Neuronal stem cell (in vitro differentiated cells): Measurements from ENCODE around the gene LPCAT1.

Source experiments
- DNase-seq: peaks from one replicate; pipeline ENCODE4 v3.0.0-alpha.2; 2013; ENCODE audit warnings: low spot score
- H2AFZ ChIP-seq: one replicate; pipeline ENCODE4 v1.6.1; 2013; ENCODE audit warnings: mild to moderate bottlenecking, low read length, inconsistent platforms
- H2AK5ac ChIP-seq: 2 replicates; pipeline ENCODE4 v1.6.1; 2013; ENCODE audit warnings: low read depth, mild to moderate bottlenecking, inconsistent platforms, low read length, moderate library complexity, mixed read lengths
- H2BK120ac ChIP-seq: 2 replicates; pipeline ENCODE4 v1.6.1; 2013; ENCODE audit warnings: low read depth, mild to moderate bottlenecking, inconsistent platforms, low read length, moderate library complexity, mixed read lengths
- H2BK12ac ChIP-seq: one replicate; pipeline ENCODE4 v1.6.1; 2013; ENCODE audit warnings: low read length, inconsistent platforms
- H2BK15ac ChIP-seq: 2 replicates; pipeline ENCODE4 v1.6.1; 2013; ENCODE audit warnings: mild to moderate bottlenecking, low read length, inconsistent platforms, mixed read lengths
- H2BK5ac ChIP-seq: one replicate; pipeline ENCODE4 v1.6.1; 2013; ENCODE audit warnings: inconsistent platforms, mild to moderate bottlenecking, low read length, moderate library complexity
- H3K14ac ChIP-seq: one replicate; pipeline ENCODE4 v1.6.1; 2013; ENCODE audit warnings: low read length, inconsistent platforms
- H3K18ac ChIP-seq: 2 replicates; pipeline ENCODE4 v1.6.1; 2013; ENCODE audit warnings: low read length, inconsistent platforms
- H3K23ac ChIP-seq: 2 replicates; pipeline ENCODE4 v1.6.1; 2013; ENCODE audit warnings: low read depth, mild to moderate bottlenecking, mixed read lengths, low read length, inconsistent platforms; ENCODE audit not compliant: poor library complexity
- H3K27ac ChIP-seq: replicated peaks from 3 replicates; pipeline ENCODE4 v1.5.1; 2013; ENCODE audit warnings: low read length, inconsistent platforms
- H3K27me3 ChIP-seq, 3 experiments: 2 replicates each; pipeline ENCODE4 v1.6.1; 2013; ENCODE audit warnings: low read length in 3 of 3, mild to moderate bottlenecking in 2 of 3, inconsistent platforms in 1 of 3, low read depth in 1 of 3, mixed read lengths in 1 of 3, moderate library complexity in 1 of 3; ENCODE audit not compliant: control insufficient read depth in 3 of 3, insufficient read depth in 3 of 3
- H3K36me3 ChIP-seq, 2 donors: replicated peaks in 1 of 2; 2 replicates each; pipeline ENCODE4 v1.6.1; 2013; ENCODE audit warnings: low read length in 2 of 2; ENCODE audit not compliant: control insufficient read depth in 2 of 2, insufficient read depth in 2 of 2
- H3K4ac ChIP-seq: 2 replicates; pipeline ENCODE4 v1.6.1; 2013; ENCODE audit warnings: inconsistent platforms, mild to moderate bottlenecking, low read length, moderate library complexity
- H3K4me1 ChIP-seq, 2 donors: 1 replicate in 1 of 2; 2 replicates in 1 of 2; pipeline ENCODE4 v1.6.1; 2013; ENCODE audit warnings: low read length in 2 of 2, low read depth in 1 of 2; ENCODE audit not compliant: control insufficient read depth in 2 of 2, insufficient read depth in 1 of 2
- H3K4me2 ChIP-seq: one replicate; pipeline ENCODE4 v1.6.1; 2013; ENCODE audit warnings: mild to moderate bottlenecking, low read length, inconsistent platforms; ENCODE audit not compliant: insufficient read depth, poor library complexity, severe bottlenecking
- H3K4me3 ChIP-seq, 2 donors: 2 replicates each; pipeline ENCODE4 v1.5.1; 2013; ENCODE audit warnings: low read length in 2 of 2, mild to moderate bottlenecking in 2 of 2, inconsistent platforms in 1 of 2, moderate library complexity in 1 of 2
- H3K79me1 ChIP-seq: one replicate; pipeline ENCODE4 v1.6.1; 2013; ENCODE audit warnings: low read depth, mild to moderate bottlenecking, inconsistent platforms, low read length, moderate library complexity
- H3K9ac ChIP-seq: one replicate; pipeline ENCODE4 v1.6.1; 2013; ENCODE audit warnings: mild to moderate bottlenecking, low read depth, low read length, inconsistent platforms; ENCODE audit not compliant: poor library complexity
- H3K9me3 ChIP-seq, 2 donors: replicated peaks in 1 of 2; 2 replicates each; pipeline versions ENCODE3 to v1.6.1; 2013; ENCODE audit warnings: low read length in 2 of 2, mild to moderate bottlenecking in 2 of 2, inconsistent platforms in 1 of 2, low read depth in 1 of 2, mixed read lengths in 1 of 2, moderate library complexity in 1 of 2; ENCODE audit not compliant: control insufficient read depth in 2 of 2, insufficient read depth in 1 of 2
- H4K8ac ChIP-seq: one replicate; pipeline ENCODE4 v1.6.1; 2013; ENCODE audit warnings: low read depth, mild to moderate bottlenecking, inconsistent platforms, low read length, moderate library complexity
- H4K91ac ChIP-seq: one replicate; pipeline ENCODE4 v1.6.1; 2013; ENCODE audit warnings: low read length, low read depth, mild to moderate bottlenecking, inconsistent platforms; ENCODE audit not compliant: poor library complexity
- WGBS, 2 donors: extraction: QIAGEN DNeasy Blood & Tissue Kit; methylation state at CpG; one replicate each; pipeline ENCODE4 v1.1.7; 2013; ENCODE audit warnings: missing lambda C conversion rate in 2 of 2, mixed read lengths in 1 of 2; ENCODE audit not compliant: insufficient read length in 2 of 2, insufficient replicate concordance in 1 of 2; ENCODE audit errors: extremely low coverage in 2 of 2; 5-methylcytosine and 5-hydroxymethylcytosine counted together

LPCAT1 gene

GRCh38 chr5:1513326-1514026, 10.3 kb downstream of the LPCAT1 start:
- peaks cover 37% of the 10 kb centered on the region for H3K79me1 ChIP-seq
- no CpG with 5 or more reads among the region's 26 CpGs for WGBS, 2 donors

GRCh38 chr5:1512541-1513291, 11.0 kb downstream of the LPCAT1 start:
- H3K14ac ChIP-seq = peak overlapping the region; percentile 84
- peak overlapping the region; percentile 30 for H3K9ac ChIP-seq
- H3K4me3 ChIP-seq = no peak overlapping the region
- peak overlapping the region; percentile 24 for H3K18ac ChIP-seq
- peaks cover 35% of the 10 kb centered on the region for H3K79me1 ChIP-seq
- peak overlapping the region; percentile 39 for H2BK5ac ChIP-seq
- no peak overlapping the region for H2AFZ ChIP-seq
- H3K9me3 ChIP-seq = peaks cover 0 to 2% of the 10 kb centered on the region in 2 donors
- no CpG with 5 or more reads among the region's 25 CpGs for WGBS, 2 donors
- H3K36me3 ChIP-seq = peaks cover 14 to 73% of the 10 kb centered on the region in 2 donors
- H2BK15ac ChIP-seq = no peak overlapping the region
- H3K4me2 ChIP-seq = no peak overlapping the region
- no peak overlapping the region for H2AK5ac ChIP-seq
- H2BK120ac ChIP-seq = no peak overlapping the region
- H3K27me3 ChIP-seq = no peaks in the 10 kb centered on the region
- H3K23ac ChIP-seq = no peak overlapping the region
- H3K4ac ChIP-seq = no peak overlapping the region
- no peak overlapping the region for H4K8ac ChIP-seq
- H2BK12ac ChIP-seq = peak overlapping the region; percentile 46
- peaks cover 23 to 26% of the 10 kb centered on the region in 2 donors for H3K4me1 ChIP-seq
- H4K91ac ChIP-seq = no peak overlapping the region
- H3K27ac ChIP-seq = no peak overlapping the region
- no peak for DNase-seq

More at GRCh38 chr5:1513326-1514026, 10.3 kb downstream of the LPCAT1 start:
- Histone ChIP-seq H3K23ac (no peak overlapping the region), H2AFZ (no peak overlapping the region), H2BK5ac (peak overlapping the region; percentile 1), H3K36me3 (peaks cover 14 to 76% of the 10 kb centered on the region in 2 donors), H2BK120ac (no peak overlapping the region), H3K14ac (no peak overlapping the region), H3K27me3 (no peaks in the 10 kb centered on the region), H3K9me3 (peaks cover 0 to 2% of the 10 kb centered on the region in 2 donors), H3K18ac (peak overlapping the region; percentile 27), H3K4me1 (peaks cover 26% of the 10 kb centered on the region in 2 donors), H3K4me2 (no peak overlapping the region), H2BK15ac (no peak overlapping the region), H4K8ac (no peak overlapping the region), H3K4me3 (no peak overlapping the region), H2BK12ac (no peak overlapping the region), H3K9ac (peak overlapping the region; percentile 30), H4K91ac (no peak overlapping the region), H3K27ac (no peak overlapping the region), H2AK5ac (peak overlapping the region; percentile 32), H3K4ac (no peak overlapping the region)
- no peak for DNase-seq

- no CpG with 5 or more reads among the region's 21 CpGs for WGBS, 2 donors
- H3K4me2 ChIP-seq = no peak overlapping the region
- peaks cover 16 to 74% of the 10 kb centered on the region in 2 donors for H3K36me3 ChIP-seq
- H4K91ac ChIP-seq = no peak overlapping the region
- no peak overlapping the region for H3K27ac ChIP-seq
- no peak overlapping the region for H2AK5ac ChIP-seq
- H2BK120ac ChIP-seq = no peak overlapping the region
- H2BK5ac ChIP-seq = peak overlapping the region; percentile 39
- peaks cover 39% of the 10 kb centered on the region for H3K79me1 ChIP-seq
- H3K4me1 ChIP-seq = peaks cover 19 to 27% of the 10 kb centered on the region in 2 donors
- H2AFZ ChIP-seq = no peak overlapping the region
- H3K27me3 ChIP-seq = no peaks in the 10 kb centered on the region
- H3K18ac ChIP-seq = no peak overlapping the region
- peaks cover 0 to 2% of the 10 kb centered on the region in 2 donors for H3K9me3 ChIP-seq
- H3K4me3 ChIP-seq = no peak overlapping the region
- no peak overlapping the region for H3K9ac ChIP-seq
- no peak overlapping the region for H3K23ac ChIP-seq
- no peak overlapping the region for H2BK15ac ChIP-seq
- no peak overlapping the region for H3K14ac ChIP-seq
- no peak overlapping the region for H3K4ac ChIP-seq
- H4K8ac ChIP-seq = no peak overlapping the region
- no peak for DNase-seq
- peak overlapping the region; percentile 46 for H2BK12ac ChIP-seq
These were observed 11.9 kb downstream of the LPCAT1 start for GRCh38 chr5:1511651-1512540.
